Panc1 (cell line): ENCODE data around the gene RBMS3.

Experiments used
- TF ChIP-seq, protein P1 (sequence below): fragments of 450-650 bp; IDR thresholded peaks from 2 replicates; pipeline ENCODE4 v1.5.1; 2017; ENCODE audit warnings: mild to moderate bottlenecking
- TF ChIP-seq, protein P2 (sequence below), 2 experiments: IDR thresholded peaks; 2 replicates each; pipeline ENCODE4 v1.6.1; 2011 to 2012; ENCODE audit warnings: low read depth in 2 of 2, control low read depth in 1 of 2, low read length in 1 of 2, mild to moderate bottlenecking in 1 of 2, moderate library complexity in 1 of 2; ENCODE audit not compliant: insufficient read depth in 1 of 2

- TF ChIP-seq, protein P1, sequence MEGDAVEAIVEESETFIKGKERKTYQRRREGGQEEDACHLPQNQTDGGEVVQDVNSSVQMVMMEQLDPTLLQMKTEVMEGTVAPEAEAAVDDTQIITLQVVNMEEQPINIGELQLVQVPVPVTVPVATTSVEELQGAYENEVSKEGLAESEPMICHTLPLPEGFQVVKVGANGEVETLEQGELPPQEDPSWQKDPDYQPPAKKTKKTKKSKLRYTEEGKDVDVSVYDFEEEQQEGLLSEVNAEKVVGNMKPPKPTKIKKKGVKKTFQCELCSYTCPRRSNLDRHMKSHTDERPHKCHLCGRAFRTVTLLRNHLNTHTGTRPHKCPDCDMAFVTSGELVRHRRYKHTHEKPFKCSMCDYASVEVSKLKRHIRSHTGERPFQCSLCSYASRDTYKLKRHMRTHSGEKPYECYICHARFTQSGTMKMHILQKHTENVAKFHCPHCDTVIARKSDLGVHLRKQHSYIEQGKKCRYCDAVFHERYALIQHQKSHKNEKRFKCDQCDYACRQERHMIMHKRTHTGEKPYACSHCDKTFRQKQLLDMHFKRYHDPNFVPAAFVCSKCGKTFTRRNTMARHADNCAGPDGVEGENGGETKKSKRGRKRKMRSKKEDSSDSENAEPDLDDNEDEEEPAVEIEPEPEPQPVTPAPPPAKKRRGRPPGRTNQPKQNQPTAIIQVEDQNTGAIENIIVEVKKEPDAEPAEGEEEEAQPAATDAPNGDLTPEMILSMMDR: no peak
- TF ChIP-seq, protein P2, sequence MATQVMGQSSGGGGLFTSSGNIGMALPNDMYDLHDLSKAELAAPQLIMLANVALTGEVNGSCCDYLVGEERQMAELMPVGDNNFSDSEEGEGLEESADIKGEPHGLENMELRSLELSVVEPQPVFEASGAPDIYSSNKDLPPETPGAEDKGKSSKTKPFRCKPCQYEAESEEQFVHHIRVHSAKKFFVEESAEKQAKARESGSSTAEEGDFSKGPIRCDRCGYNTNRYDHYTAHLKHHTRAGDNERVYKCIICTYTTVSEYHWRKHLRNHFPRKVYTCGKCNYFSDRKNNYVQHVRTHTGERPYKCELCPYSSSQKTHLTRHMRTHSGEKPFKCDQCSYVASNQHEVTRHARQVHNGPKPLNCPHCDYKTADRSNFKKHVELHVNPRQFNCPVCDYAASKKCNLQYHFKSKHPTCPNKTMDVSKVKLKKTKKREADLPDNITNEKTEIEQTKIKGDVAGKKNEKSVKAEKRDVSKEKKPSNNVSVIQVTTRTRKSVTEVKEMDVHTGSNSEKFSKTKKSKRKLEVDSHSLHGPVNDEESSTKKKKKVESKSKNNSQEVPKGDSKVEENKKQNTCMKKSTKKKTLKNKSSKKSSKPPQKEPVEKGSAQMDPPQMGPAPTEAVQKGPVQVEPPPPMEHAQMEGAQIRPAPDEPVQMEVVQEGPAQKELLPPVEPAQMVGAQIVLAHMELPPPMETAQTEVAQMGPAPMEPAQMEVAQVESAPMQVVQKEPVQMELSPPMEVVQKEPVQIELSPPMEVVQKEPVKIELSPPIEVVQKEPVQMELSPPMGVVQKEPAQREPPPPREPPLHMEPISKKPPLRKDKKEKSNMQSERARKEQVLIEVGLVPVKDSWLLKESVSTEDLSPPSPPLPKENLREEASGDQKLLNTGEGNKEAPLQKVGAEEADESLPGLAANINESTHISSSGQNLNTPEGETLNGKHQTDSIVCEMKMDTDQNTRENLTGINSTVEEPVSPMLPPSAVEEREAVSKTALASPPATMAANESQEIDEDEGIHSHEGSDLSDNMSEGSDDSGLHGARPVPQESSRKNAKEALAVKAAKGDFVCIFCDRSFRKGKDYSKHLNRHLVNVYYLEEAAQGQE (IDR thresholded peaks at IDR 0.05; ENCODE audit: insufficient read depth in 1 of 2, low read depth in 2 of 2, low read length in 1 of 2): no peak
Measured at GRCh38 chr3:29239376-29239775, 41.5 kb upstream of the RBMS3 start.
